Dendritic cell treated with granulocyte-macrophage colony-stimulating factor and Interleukin-4, amounts not matched to agents 40 ng/mL and 50 ng/mL, for 4 days (primary cell): ENCODE data around the gene EEF1AKMT2.
"Not testable (repeated sequence)": the region's sequence is repeated elsewhere in the genome, so short reads cannot be mapped to it uniquely, and the experiment has no call there.

ENCODE experiments used
- H3K27ac Mint-ChIP-seq: one replicate; pipeline ENCODE4 v1.8.0; 2022; ENCODE audit warnings: mild to moderate bottlenecking, mixed read lengths
- H3K27me3 Mint-ChIP-seq: one replicate; pipeline ENCODE4 v1.8.0; 2022; ENCODE audit warnings: mild to moderate bottlenecking, mixed read lengths
- H3K36me3 Mint-ChIP-seq: one replicate; pipeline ENCODE4 v1.8.0; 2022; ENCODE audit warnings: low read depth, mixed read lengths
- H3K4me1 Mint-ChIP-seq: one replicate; pipeline ENCODE4 v1.8.0; 2022; ENCODE audit warnings: low read depth, mixed read lengths
- H3K4me3 Mint-ChIP-seq: one replicate; pipeline ENCODE4 v1.8.0; 2022; ENCODE audit warnings: mild to moderate bottlenecking, moderate library complexity, mixed read lengths
- H3K9me3 Mint-ChIP-seq: one replicate; pipeline ENCODE4 v1.8.0; 2022; ENCODE audit warnings: mixed read lengths
- intact Hi-C: fragments of 100-400 bp; cut with micrococcal nuclease; formaldehyde crosslinking; loops from one replicate; pipeline ENCODE4 v1.15.0; 2022

EEF1AKMT2 gene

DNA sequence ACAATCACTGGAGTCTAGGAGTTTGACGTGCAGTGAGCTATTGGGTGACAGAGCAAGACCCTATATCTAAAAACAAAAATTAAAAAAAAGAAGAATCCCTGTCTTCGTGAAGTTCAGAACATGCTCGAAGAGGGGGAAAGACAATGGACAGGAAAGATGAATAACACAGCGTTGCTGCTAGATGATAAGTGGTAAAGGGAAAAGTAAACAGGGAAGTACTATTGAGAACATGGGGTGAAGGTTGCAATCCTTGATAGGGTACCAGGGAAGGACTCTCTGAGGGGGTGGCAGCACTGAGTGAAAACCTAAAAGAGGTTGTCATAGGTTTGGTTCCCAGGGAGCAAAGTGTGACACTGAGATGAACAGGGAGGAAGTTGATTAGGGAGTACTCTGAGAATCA, 7.1 kb upstream of the EEF1AKMT2 start:
- H3K36me3 Mint-ChIP-seq: no peaks in the 10 kb centered on the region
- peaks cover 4% of the 10 kb centered on the region for H3K4me1 Mint-ChIP-seq
- no peaks in the 10 kb centered on the region for H3K9me3 Mint-ChIP-seq
- H3K4me3 Mint-ChIP-seq: no peak overlapping the region
- no peak overlapping the region for H3K27ac Mint-ChIP-seq
- peaks cover 4% of the 10 kb centered on the region for H3K27me3 Mint-ChIP-seq
- intact Hi-C loops: no loop called here

DNA sequence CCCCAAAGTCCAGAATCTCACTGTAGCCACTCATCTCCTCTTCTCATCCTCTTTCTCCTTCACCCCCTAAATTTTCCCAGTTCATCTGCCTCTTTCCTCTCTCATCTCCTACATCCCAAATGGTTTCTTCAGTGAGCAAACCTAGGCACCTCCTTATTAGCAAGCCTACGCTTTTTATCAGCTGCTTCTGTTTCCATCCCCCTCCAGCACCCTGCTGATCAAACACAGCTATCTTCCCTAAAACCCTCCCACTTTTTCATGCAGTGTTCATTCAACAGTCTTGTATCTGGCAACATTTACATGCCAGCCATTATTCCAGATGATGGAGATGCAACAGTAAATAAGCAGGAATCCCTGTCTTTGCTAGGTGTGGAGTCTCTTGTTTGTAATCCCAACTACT, 6.7 kb upstream of the EEF1AKMT2 start:
- no peaks in the 10 kb centered on the region for H3K9me3 Mint-ChIP-seq
- no peaks in the 10 kb centered on the region for H3K36me3 Mint-ChIP-seq
- H3K4me3 Mint-ChIP-seq: no peak overlapping the region
- intact Hi-C loops: no loop called here
- peaks cover 4% of the 10 kb centered on the region for H3K4me1 Mint-ChIP-seq
- H3K27ac Mint-ChIP-seq: no peak overlapping the region
- H3K27me3 Mint-ChIP-seq: peaks cover 4% of the 10 kb centered on the region

DNA sequence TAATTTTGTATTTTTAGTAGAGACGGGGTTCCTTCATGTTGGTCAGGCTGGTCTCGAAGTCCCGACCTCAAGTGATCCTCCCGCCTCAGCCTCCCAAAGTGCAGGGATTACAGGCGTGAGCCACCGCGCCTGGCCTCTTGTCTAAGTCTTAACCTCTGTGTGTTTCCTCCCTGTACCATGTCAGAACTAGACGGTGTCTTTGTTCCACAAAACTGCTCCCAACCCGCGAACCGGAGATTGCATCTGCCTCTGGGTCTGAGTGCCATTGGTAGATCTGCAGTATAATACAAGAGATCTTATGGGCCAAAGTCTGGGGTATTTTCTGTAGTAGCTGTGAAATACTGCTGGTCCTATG, 1.3 kb upstream of the EEF1AKMT2 start:
- intact Hi-C loops: loop anchor here (5.0 kb wide), 1 partner anchor 124 kb away; no protein-coding TSS in a partner anchor
- H3K27me3 Mint-ChIP-seq: peaks cover 3% of the 10 kb centered on the region
- no peaks in the 10 kb centered on the region for H3K9me3 Mint-ChIP-seq
- peaks cover 17% of the 10 kb centered on the region for H3K4me1 Mint-ChIP-seq
- H3K4me3 Mint-ChIP-seq: peak overlapping the region; percentile 92
- peaks cover 19% of the 10 kb centered on the region for H3K36me3 Mint-ChIP-seq
- H3K27ac Mint-ChIP-seq: peak overlapping the region; percentile 98

DNA sequence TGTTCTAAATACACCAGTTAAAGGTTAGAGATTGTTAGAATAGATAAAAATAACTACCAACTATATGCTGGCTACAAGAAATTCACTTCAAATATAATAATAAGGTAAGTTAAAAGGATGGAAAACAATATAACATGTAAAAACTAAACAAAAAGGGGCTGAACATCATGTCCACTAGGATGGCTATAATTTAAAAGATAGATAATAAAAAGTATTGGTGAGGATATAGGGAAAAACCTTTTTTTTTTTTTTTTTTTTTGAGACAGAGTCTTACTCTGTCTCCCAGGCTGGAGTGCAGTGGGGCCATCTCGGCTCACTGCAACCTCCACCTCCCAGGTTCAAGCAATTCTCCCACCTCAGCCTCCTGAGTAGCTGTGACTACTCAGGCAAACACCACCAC, 8.8 kb downstream of the EEF1AKMT2 start:
- H3K27me3 Mint-ChIP-seq, H3K4me3 Mint-ChIP-seq, H3K4me1 Mint-ChIP-seq, H3K9me3 Mint-ChIP-seq, intact Hi-C loops, H3K27ac Mint-ChIP-seq: not testable (repeated sequence)
- peaks cover 85% of the 10 kb centered on the region for H3K36me3 Mint-ChIP-seq

DNA sequence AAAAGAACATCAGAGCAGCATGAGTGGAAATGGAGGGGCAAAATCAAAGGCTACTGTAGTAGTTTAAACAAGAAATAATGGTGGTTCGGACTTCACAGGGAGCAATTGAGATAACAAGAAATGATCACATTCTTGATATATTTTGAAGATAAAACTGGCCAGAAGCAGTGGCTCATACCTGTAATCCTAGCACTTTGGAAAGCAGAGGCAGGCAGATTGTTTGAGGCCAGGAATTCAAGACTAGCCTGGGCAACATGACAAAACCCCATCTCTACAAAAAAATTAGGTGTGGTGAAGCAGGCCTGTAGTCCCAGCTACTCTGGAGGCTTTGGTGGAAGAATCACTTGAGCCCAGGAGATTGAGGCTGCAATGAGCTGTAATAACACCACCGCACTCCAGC, 22.9 kb downstream of the EEF1AKMT2 start:
- Mint-ChIP-seq H3K27me3 (no peaks in the 10 kb centered on the region), H3K4me1 (no peaks in the 10 kb centered on the region), H3K4me3 (no peak overlapping the region), H3K36me3 (peaks cover 91% of the 10 kb centered on the region), H3K9me3 (no peaks in the 10 kb centered on the region), H3K27ac (no peak overlapping the region)
- intact Hi-C loops: no loop called here

DNA sequence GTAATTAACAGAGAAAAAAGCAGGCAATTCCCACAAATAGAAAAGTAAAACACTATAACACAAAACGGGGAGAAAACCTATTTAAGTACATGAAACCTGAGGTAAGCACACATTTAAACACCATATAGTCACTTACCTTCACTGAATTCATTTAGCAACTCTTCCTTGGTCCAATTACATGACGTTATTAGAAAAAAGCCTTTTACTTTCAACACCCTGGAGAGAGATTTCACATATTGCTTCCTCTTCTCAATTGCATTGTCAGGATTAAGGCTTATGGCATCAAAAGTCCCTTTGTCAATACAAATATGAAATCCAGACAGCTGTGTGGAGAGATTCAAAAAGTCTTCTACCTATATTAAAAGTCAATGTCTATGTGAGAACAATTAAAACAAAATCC, 26.4 kb downstream of the EEF1AKMT2 start:
- Mint-ChIP-seq H3K4me3 (no peak overlapping the region), H3K9me3 (no peaks in the 10 kb centered on the region), H3K27ac (no peak overlapping the region), H3K27me3 (no peaks in the 10 kb centered on the region), H3K36me3 (peaks cover 84% of the 10 kb centered on the region), H3K4me1 (no peaks in the 10 kb centered on the region)
- intact Hi-C loops: no loop called here

DNA sequence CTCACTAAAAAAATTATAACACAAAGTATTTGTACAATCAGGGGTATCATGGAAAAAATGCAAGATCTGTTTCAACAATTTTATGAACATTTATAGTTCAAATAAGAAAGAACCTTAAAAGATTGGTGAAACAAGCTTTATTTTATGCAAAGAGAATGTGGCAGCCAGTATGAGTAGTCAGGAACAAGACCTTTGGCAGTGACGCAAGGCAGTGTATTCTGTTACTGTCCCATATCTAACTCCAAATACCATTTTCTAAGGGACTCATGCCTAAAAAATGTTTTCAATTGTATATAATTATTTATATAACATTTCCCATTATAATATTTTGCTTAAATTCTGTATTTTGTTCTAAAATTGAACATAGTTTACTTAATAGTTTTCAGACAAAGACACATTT, 28.4 kb downstream of the EEF1AKMT2 start:
- Mint-ChIP-seq H3K27me3 (no peaks in the 10 kb centered on the region), H3K27ac (no peak overlapping the region), H3K4me3 (no peak overlapping the region), H3K4me1 (no peaks in the 10 kb centered on the region), H3K36me3 (peaks cover 81% of the 10 kb centered on the region), H3K9me3 (no peaks in the 10 kb centered on the region)
- intact Hi-C loops: no loop called here

DNA sequence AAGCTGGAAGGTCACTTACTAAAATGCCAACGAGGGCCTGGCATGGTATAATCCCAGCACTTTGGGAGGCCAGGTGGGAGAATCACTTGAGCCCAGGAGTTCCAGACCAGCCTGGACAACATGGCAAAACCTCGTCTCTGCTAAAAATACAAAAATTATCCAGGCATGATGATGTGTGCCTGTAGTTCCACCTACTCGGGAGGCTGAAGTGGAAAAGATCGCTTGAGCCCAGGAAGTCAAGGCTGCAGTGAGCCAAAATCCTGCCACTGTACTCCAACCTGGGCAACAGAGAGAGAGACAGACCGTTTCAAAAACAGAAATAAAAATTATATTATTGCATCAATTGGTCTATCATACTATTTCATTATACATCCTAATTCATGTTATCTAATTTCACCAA, 29.4 kb downstream of the EEF1AKMT2 start:
- Mint-ChIP-seq H3K9me3 (no peaks in the 10 kb centered on the region), H3K36me3 (peaks cover 79% of the 10 kb centered on the region), H3K27me3 (no peaks in the 10 kb centered on the region), H3K27ac (no peak overlapping the region), H3K4me3 (no peak overlapping the region), H3K4me1 (no peaks in the 10 kb centered on the region)
- intact Hi-C loops: no loop called here

DNA sequence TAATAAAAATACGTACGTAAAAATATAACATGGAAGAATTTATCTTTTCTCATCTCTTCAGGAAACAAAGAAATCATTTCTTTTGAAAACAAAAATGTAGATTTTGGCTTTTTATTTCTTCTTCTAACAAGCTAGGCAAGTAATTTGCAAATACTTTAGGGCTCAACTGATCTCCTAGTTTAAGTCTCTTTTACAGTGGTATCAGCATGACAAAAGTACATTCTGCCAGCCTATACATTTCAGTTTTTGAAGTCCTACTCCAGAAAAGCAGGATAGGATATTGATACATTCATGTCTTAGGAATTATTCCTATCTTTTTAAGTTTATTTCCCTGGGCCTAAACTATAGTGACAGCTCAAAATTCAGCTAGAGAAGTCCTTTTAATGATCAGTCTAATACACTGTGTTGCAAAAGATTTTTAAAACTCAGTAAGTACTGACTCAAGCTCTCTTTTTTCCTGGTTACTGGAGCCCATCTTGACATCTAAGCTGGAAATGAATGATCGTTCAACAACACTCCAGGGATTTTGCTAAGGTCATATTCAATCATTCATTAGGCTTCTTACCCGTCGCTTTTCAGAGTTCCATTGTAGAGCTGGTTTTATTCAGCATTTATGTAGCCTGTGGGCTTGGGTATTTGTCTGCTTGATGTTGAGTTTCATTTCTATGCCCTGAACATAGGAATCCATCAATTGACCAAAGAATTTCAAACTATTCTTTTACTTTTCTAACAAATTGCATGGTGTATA, 35.4 kb downstream of the EEF1AKMT2 start:
- Mint-ChIP-seq H3K36me3 (peaks cover 71% of the 10 kb centered on the region), H3K9me3 (no peaks in the 10 kb centered on the region), H3K4me1 (no peaks in the 10 kb centered on the region), H3K4me3 (no peak overlapping the region), H3K27me3 (no peaks in the 10 kb centered on the region), H3K27ac (no peak overlapping the region)
- intact Hi-C loops: no loop called here

DNA sequence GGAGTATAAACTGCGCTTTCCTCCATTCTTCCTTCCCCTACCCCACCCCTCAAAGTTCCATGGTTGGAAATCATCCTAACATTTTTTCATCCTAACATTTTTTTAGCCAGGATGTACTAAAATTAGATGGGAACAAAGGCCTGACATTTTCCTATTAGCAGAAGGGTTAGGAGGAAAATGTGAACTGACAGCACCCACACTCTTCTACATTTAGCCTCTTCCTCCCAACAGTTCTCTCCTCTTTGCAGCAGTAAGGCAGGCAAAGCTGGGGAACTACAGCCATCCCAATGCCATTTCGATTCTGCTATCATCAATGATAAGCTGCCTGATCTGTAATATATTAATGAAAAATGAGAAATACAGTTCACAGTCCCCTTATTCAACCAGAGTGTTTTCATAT, 36.1 kb downstream of the EEF1AKMT2 start:
- H3K4me1 Mint-ChIP-seq: no peaks in the 10 kb centered on the region
- H3K36me3 Mint-ChIP-seq: peaks cover 71% of the 10 kb centered on the region
- intact Hi-C loops: no loop called here
- no peak overlapping the region for H3K27ac Mint-ChIP-seq
- H3K27me3 Mint-ChIP-seq: no peaks in the 10 kb centered on the region
- H3K4me3 Mint-ChIP-seq: no peak overlapping the region
- H3K9me3 Mint-ChIP-seq: no peaks in the 10 kb centered on the region

DNA sequence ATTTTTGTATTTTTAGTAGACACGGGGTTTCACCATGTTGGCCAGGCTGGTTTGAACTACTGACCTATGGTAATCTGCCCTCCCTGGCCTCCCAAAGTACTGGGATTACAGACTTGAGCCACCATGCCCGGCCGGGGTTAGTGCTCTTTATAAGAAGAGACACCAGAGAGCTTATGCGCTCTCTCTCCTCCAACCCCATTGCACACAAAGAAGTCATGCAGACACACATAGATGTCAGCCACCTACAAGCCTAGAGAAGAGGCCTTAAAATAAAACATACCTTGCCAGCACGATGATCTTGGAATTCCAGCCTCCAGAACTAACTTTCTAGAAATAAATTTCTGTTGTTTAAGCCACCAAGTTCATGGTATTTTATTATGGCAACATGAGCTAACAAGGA, 37.5 kb downstream of the EEF1AKMT2 start:
- Mint-ChIP-seq H3K36me3 (peaks cover 67% of the 10 kb centered on the region), H3K9me3 (no peaks in the 10 kb centered on the region), H3K4me3 (no peak overlapping the region), H3K4me1 (no peaks in the 10 kb centered on the region), H3K27ac (no peak overlapping the region), H3K27me3 (no peaks in the 10 kb centered on the region)
- intact Hi-C loops: no loop called here

DNA sequence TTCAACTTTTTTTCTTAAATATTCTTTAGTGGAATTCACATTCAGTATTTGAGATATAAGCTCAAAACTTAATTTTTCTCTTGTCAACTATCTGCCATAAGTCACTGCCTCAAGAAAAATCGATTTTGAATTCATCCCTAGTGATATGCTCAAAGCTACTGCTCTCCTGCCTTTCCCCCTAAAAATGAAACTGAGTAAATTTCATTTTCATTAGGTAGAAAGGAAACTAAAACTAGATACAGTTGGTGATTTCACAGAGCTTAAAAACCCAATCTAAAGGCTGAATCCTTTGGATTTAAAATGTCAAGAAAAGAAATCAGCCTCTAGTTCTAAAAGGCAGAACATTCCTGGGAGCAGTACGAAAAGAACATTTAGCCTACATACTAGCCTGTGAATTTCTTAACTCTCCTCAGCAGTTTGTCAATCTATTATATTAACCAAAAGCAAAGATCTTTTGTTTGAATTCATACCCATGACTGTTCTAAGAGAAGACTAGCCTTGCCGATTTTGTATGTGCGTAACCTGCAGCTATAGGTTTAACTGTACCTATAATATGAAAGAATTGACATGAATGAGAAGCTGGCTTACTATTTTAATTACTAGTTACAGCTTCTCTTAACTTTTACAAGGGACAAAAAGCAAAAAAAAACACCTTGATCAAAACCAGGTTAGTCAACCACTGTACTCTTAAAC, 42.6 kb downstream of the EEF1AKMT2 start:
- peaks cover 6% of the 10 kb centered on the region for H3K4me1 Mint-ChIP-seq
- H3K4me3 Mint-ChIP-seq: no peak overlapping the region
- no peaks in the 10 kb centered on the region for H3K27me3 Mint-ChIP-seq
- H3K9me3 Mint-ChIP-seq: no peaks in the 10 kb centered on the region
- no peak overlapping the region for H3K27ac Mint-ChIP-seq
- intact Hi-C loops: no loop called here
- peaks cover 31% of the 10 kb centered on the region for H3K36me3 Mint-ChIP-seq

DNA sequence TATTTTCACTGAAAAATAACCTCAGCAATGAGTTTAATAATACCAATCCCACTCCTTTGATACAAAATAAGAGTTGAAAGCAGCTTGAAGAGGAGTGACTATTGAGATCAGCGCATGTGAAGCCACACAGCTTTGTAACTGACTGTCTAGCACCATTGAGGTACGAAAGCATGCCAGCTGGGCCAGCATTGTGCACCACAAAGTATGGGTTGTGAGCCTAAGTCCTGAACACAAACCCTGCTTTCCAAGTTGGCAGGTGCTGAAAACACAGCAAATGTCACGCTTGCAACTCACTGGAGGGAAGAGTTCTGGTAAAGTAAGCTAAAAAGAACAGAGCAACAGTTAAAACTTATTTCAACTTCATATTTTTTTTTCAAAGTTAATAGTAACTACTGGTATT, 43.5 kb downstream of the EEF1AKMT2 start:
- Mint-ChIP-seq H3K4me1 (peaks cover 6% of the 10 kb centered on the region), H3K36me3 (peaks cover 36% of the 10 kb centered on the region), H3K27me3 (no peaks in the 10 kb centered on the region), H3K9me3 (no peaks in the 10 kb centered on the region), H3K27ac (no peak overlapping the region), H3K4me3 (no peak overlapping the region)
- intact Hi-C loops: no loop called here

DNA sequence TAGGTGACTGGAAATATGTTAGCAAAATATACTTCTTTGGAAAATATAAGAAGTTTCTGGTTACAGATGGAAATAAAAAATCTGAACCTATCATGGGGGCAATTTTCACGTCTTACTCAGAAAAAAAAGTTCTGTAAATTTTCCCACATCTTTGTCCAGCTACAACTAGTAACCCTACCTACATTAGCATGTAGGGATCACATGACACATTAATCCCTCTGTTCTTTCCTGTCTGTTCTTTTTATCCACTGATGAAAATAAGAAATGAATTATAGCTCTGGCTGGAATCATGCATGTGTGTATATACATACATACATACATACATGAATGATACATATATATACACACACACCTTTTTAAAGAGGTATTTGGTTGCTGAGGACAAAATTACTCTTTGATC, 43.9 kb downstream of the EEF1AKMT2 start:
- peaks cover 10% of the 10 kb centered on the region for H3K4me1 Mint-ChIP-seq
- no peaks in the 10 kb centered on the region for H3K9me3 Mint-ChIP-seq
- H3K36me3 Mint-ChIP-seq: peaks cover 36% of the 10 kb centered on the region
- intact Hi-C loops: no loop called here
- H3K4me3 Mint-ChIP-seq: no peak overlapping the region
- no peaks in the 10 kb centered on the region for H3K27me3 Mint-ChIP-seq
- H3K27ac Mint-ChIP-seq: no peak overlapping the region

DNA sequence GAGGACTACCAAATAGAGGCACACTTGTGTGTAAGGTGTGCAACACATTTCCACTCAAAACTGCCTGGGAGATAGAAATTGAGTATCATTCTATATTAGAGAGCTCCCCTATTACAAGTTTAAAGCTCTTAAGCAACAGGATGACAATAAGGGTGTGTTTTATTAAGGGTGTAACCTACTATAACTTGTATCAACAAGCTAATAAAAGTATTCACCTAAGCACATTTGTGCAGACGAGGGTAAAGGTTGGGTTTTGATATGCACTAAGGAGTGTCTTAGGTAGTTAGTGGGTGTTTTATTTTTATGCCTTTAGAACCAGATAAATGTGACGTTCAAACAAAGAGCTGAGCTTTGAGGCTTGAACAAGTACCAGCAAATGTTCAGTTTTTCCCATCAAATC, 44.7 kb downstream of the EEF1AKMT2 start:
- no peak overlapping the region for H3K27ac Mint-ChIP-seq
- H3K4me3 Mint-ChIP-seq: no peak overlapping the region
- no peaks in the 10 kb centered on the region for H3K27me3 Mint-ChIP-seq
- peaks cover 37% of the 10 kb centered on the region for H3K36me3 Mint-ChIP-seq
- H3K9me3 Mint-ChIP-seq: no peaks in the 10 kb centered on the region
- peaks cover 15% of the 10 kb centered on the region for H3K4me1 Mint-ChIP-seq
- intact Hi-C loops: no loop called here
